GM19035 (cell line): ENCODE data around the gene BMX.

Experiments used
- ATAC-seq: cut with Tn5 transposase; IDR thresholded peaks from one replicate; pipeline ENCODE4 v1.9.1; 2021; ENCODE audit not compliant: unreplicated experiment

Gene BMX

GRCh38 chrX:15567886-15568616 lies 67.4 kb downstream of the BMX start:
- ATAC-seq: no peak

- no peak for ATAC-seq
Observed at GRCh38 chrX:15570145-15570544, 69.5 kb downstream of the BMX start.

- no peak for ATAC-seq
Observed at GRCh38 chrX:15574017-15574416, 73.4 kb downstream of the BMX start.

- no peak for ATAC-seq
Observed at GRCh38 chrX:15576019-15576418, 75.4 kb downstream of the BMX start.

- ATAC-seq: no peak
Observed at GRCh38 chrX:15579778-15580747, 79.5 kb downstream of the BMX start.

- ATAC-seq: no peak
Observed at GRCh38 chrX:15594371-15594770, 93.8 kb downstream of the BMX start.

- no peak for ATAC-seq
Observed at GRCh38 chrX:15598026-15598425, 97.4 kb downstream of the BMX start.

GRCh38 chrX:15599461-15599860 lies 98.9 kb downstream of the BMX start:
- no peak for ATAC-seq

GRCh38 chrX:15600049-15600448 lies 99.4 kb downstream of the BMX start:
- ATAC-seq: no peak

GRCh38 chrX:15600745-15601144 lies 100.1 kb downstream of the BMX start, which contains the start of gene ACE2:
Gene ACE2, minus strand, starts transcription at chrX:15600960. Its CDS starts 49 bp downstream, at chrX:15600911.
- no peak for ATAC-seq

- ATAC-seq: no peak
Observed at GRCh38 chrX:15601932-15602331, 101.3 kb downstream of the BMX start.

GRCh38 chrX:15602761-15603160 lies 102.2 kb downstream of the BMX start:
- no peak for ATAC-seq

- no peak for ATAC-seq
Observed at GRCh38 chrX:15605226-15605625, 104.6 kb downstream of the BMX start.
